ENCODE measurements around the gene RIMKLA. TPM values are rescaled to one million over a fixed set of nuclear protein-coding genes. Genes with fewer than 3 reads are reported as not detected.

Gene RIMKLA
- total and polyA plus RNA-seq, 10 of the 15 experiments (the other 5 are each of a cell fraction or from before 2014, with no cell fraction given): 0.01 to 0.52 (median 0.08) TPM

DNA sequence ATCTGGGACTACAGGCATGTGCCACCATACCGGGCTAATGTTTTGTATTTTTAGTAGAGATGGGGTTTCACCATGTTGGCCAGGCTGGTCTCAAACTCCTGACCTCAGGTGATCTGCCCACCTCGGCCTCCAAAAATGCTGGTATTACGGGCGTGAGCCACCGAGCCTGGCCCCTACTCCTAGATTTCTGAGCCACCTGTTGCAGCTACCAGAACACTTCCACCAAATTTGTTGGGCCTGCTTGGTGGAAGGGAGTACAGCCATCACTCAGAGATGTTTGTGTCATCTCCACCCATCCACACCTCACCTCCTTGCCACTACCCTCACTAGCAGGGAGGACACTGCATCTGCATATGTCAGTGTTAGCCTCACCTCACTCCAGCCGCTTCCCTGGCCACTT is 5.5 kb downstream of the RIMKLA start:
- no peaks in the 10 kb centered on the region for H3K79me2 ChIP-seq (ENCODE audit: control insufficient read depth, insufficient read depth, low read length)
- no peak overlapping the region for H3K4me3 ChIP-seq
- ChIA-PET RAD21 (ENCODE audit: unreplicated experiment) (no interaction called here), SMC1A (ENCODE audit: uncharacterized antibody, unreplicated experiment) (no interaction called here), POLR2A (interaction anchor here (0.7 kb wide), 1 partner anchor 381 kb away, joined by 4 read pairs; the partner anchor contains the start of genes C1orf50 and P3H1), CTCF (interaction anchor here (1.7 kb wide), 1 partner anchor 212 kb away, joined by 3 read pairs; no protein-coding TSS in a partner anchor)
- TF ChIP-seq CBX5 (IDR thresholded peaks at IDR 0.05; ENCODE audit: low read depth) (no peak), KDM1A (IDR thresholded peaks at IDR 0.05; ENCODE audit: borderline replicate concordance) (no peak), TARDBP (IDR thresholded peaks at IDR 0.05; ENCODE audit: borderline replicate concordance) (no peak), JUNB (IDR thresholded peaks at IDR 0.05) (no peak), BMI1 (IDR thresholded peaks at IDR 0.05; ENCODE audit: borderline replicate concordance) (no peak)
- TF ChIP-seq, protein P1, sequence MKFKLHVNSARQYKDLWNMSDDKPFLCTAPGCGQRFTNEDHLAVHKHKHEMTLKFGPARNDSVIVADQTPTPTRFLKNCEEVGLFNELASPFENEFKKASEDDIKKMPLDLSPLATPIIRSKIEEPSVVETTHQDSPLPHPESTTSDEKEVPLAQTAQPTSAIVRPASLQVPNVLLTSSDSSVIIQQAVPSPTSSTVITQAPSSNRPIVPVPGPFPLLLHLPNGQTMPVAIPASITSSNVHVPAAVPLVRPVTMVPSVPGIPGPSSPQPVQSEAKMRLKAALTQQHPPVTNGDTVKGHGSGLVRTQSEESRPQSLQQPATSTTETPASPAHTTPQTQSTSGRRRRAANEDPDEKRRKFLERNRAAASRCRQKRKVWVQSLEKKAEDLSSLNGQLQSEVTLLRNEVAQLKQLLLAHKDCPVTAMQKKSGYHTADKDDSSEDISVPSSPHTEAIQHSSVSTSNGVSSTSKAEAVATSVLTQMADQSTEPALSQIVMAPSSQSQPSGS (IDR thresholded peaks at IDR 0.05; ENCODE audit: low read length): no peak
- no peak overlapping the region for H2AFZ ChIP-seq (ENCODE audit: control insufficient read depth, low read depth, low read length)
- 66% methylated on average over 6 of the region's 6 CpGs for WGBS (ENCODE audit: insufficient coverage, insufficient replicate concordance, low lambda C conversion rate, missing lambda C conversion rate)
- H3K4me1 ChIP-seq (ENCODE audit: control insufficient read depth, insufficient read depth, low read length): no peaks in the 10 kb centered on the region
- no peak overlapping the region for H3K27ac ChIP-seq (ENCODE audit: control insufficient read depth, insufficient read depth)
- in situ Hi-C loops (cut with MboI): no loop called here
- H3K27me3 ChIP-seq (replicated peaks in 1 of 2; ENCODE audit: control insufficient read depth in 2 of 2, insufficient read depth in 2 of 2, low read length in 1 of 2): peaks cover 0 to 3% of the 10 kb centered on the region in 2 experiments; a peak in 2 of 4 replicates
- no peaks in the 10 kb centered on the region for H3K36me3 ChIP-seq (ENCODE audit: control insufficient read depth in 2 of 2, insufficient read depth in 2 of 2, low read length in 1 of 2)
- no peaks in the 10 kb centered on the region for H3K9me3 ChIP-seq (replicated peaks; ENCODE audit: control insufficient read depth, insufficient read depth, low read length)
- DNase-seq (ENCODE audit: low read depth, low spot score) (no peak), ATAC-seq (no peak), FAIRE-seq (no peak)
- BruUV-seq (replicated peaks): no TSS peak
- H3K4me2 ChIP-seq (ENCODE audit: control insufficient read depth, insufficient read depth): no peak overlapping the region
- no peak overlapping the region for H3K9ac ChIP-seq (ENCODE audit: control insufficient read depth, insufficient read depth, low read length)
- H4K20me1 ChIP-seq (ENCODE audit: control insufficient read depth, insufficient read depth): no peaks in the 10 kb centered on the region
- intact Hi-C loops (cut with micrococcal nuclease; ENCODE audit: unreplicated experiment): no loop called here

DNA sequence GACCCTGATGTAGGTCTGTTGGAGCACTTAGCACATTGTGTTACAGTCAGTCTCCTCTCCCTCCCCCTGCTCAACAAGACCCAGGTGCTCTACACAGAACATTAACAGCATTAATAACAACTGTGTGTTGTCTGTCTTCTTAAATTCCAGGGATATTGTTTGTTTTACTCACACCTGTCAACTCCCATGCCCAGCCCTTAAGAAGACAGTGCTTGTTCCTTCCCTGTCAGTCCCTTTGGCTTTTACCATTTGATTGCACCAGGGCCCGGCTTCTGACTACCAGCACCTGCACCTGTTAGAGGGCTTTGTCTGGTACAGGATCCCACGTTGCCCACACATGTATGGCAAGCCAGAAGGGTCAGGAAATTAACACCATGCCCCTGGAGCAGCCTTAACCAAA is 11.7 kb downstream of the RIMKLA start:
- ATAC-seq: no peak
- WGBS (ENCODE audit: insufficient coverage, insufficient replicate concordance, low lambda C conversion rate, missing lambda C conversion rate): 0% methylated on average over 2 of the region's 2 CpGs
- TF ChIP-seq ZNF274 (IDR thresholded peaks at IDR 0.05; ENCODE audit: insufficient read depth, insufficient read length) (no peak), REST (IDR thresholded peaks at IDR 0.05; ENCODE audit: low read depth, low read length) (no peak), CEBPB (IDR thresholded peaks at IDR 0.05; ENCODE audit: borderline replicate concordance in 1 of 2, low read depth in 2 of 2, low read length in 2 of 2) (no peak), TCF3 (IDR thresholded peaks at IDR 0.05; ENCODE audit: borderline replicate concordance, insufficient read depth, low read depth, low read length) (no peak), HDAC2 (IDR thresholded peaks at IDR 0.05) (no peak), ZBTB33 (IDR thresholded peaks at IDR 0.05) (no peak)

More for the DNA sequence above, 11.7 kb downstream of the RIMKLA start:
- H3K4me2 ChIP-seq (ENCODE audit: control insufficient read depth, insufficient read depth): no peak overlapping the region
- no peaks in the 10 kb centered on the region for H3K79me2 ChIP-seq (ENCODE audit: control insufficient read depth, insufficient read depth, low read length)
- H3K4me1 ChIP-seq (ENCODE audit: control insufficient read depth, insufficient read depth, low read length): no peaks in the 10 kb centered on the region
- H3K36me3 ChIP-seq (ENCODE audit: control insufficient read depth in 2 of 2, insufficient read depth in 2 of 2, low read length in 1 of 2): no peaks in the 10 kb centered on the region; a peak in 1 of 4 replicates
- intact Hi-C loops (cut with micrococcal nuclease; ENCODE audit: unreplicated experiment): no loop called here
- FAIRE-seq (no peak), DNase-seq (ENCODE audit: low read depth, low spot score) (no peak)
- BruUV-seq (replicated peaks): no TSS peak
- H3K9ac ChIP-seq (ENCODE audit: control insufficient read depth, insufficient read depth, low read length): no peak overlapping the region
- H4K20me1 ChIP-seq (ENCODE audit: control insufficient read depth, insufficient read depth): no peaks in the 10 kb centered on the region
- RAD21 ChIA-PET (ENCODE audit: unreplicated experiment): no interaction called here
- CTCF ChIA-PET: no interaction called here
- no peak overlapping the region for H3K27ac ChIP-seq (ENCODE audit: control insufficient read depth, insufficient read depth)
- in situ Hi-C loops (cut with MboI): no loop called here
- SMC1A ChIA-PET (ENCODE audit: uncharacterized antibody, unreplicated experiment): no interaction called here
- POLR2A ChIA-PET: no interaction called here
- H3K4me3 ChIP-seq: no peak overlapping the region
- no peaks in the 10 kb centered on the region for H3K9me3 ChIP-seq (replicated peaks; ENCODE audit: control insufficient read depth, insufficient read depth, low read length)
- H2AFZ ChIP-seq (ENCODE audit: control insufficient read depth, low read depth, low read length): no peak overlapping the region
- H3K27me3 ChIP-seq (replicated peaks in 1 of 2; ENCODE audit: control insufficient read depth in 2 of 2, insufficient read depth in 2 of 2, low read length in 1 of 2): no peaks in the 10 kb centered on the region

Data from GM12878 (cell line).